Neuronal stem cell (in vitro differentiated cells): ENCODE measurements around the gene SLC7A14.
A peak's percentile ranks its signal among the peaks of the same experiment; 100 is the strongest.

Experiments used
- DNase-seq: peaks from one replicate; pipeline ENCODE4 v3.0.0-alpha.2; 2013; ENCODE audit warnings: low spot score
- H2AFZ ChIP-seq: one replicate; pipeline ENCODE4 v1.6.1; 2013; ENCODE audit warnings: mild to moderate bottlenecking, low read length, inconsistent platforms
- H2AK5ac ChIP-seq: 2 replicates; pipeline ENCODE4 v1.6.1; 2013; ENCODE audit warnings: low read depth, mild to moderate bottlenecking, inconsistent platforms, low read length, moderate library complexity, mixed read lengths
- H2BK120ac ChIP-seq: 2 replicates; pipeline ENCODE4 v1.6.1; 2013; ENCODE audit warnings: low read depth, mild to moderate bottlenecking, inconsistent platforms, low read length, moderate library complexity, mixed read lengths
- H2BK12ac ChIP-seq: one replicate; pipeline ENCODE4 v1.6.1; 2013; ENCODE audit warnings: low read length, inconsistent platforms
- H2BK15ac ChIP-seq: 2 replicates; pipeline ENCODE4 v1.6.1; 2013; ENCODE audit warnings: mild to moderate bottlenecking, low read length, inconsistent platforms, mixed read lengths
- H2BK5ac ChIP-seq: one replicate; pipeline ENCODE4 v1.6.1; 2013; ENCODE audit warnings: inconsistent platforms, mild to moderate bottlenecking, low read length, moderate library complexity
- H3K14ac ChIP-seq: one replicate; pipeline ENCODE4 v1.6.1; 2013; ENCODE audit warnings: low read length, inconsistent platforms
- H3K18ac ChIP-seq: 2 replicates; pipeline ENCODE4 v1.6.1; 2013; ENCODE audit warnings: low read length, inconsistent platforms
- H3K23ac ChIP-seq: 2 replicates; pipeline ENCODE4 v1.6.1; 2013; ENCODE audit warnings: low read depth, mild to moderate bottlenecking, mixed read lengths, low read length, inconsistent platforms; ENCODE audit not compliant: poor library complexity
- H3K27ac ChIP-seq: replicated peaks from 3 replicates; pipeline ENCODE4 v1.5.1; 2013; ENCODE audit warnings: low read length, inconsistent platforms
- H3K27me3 ChIP-seq, 3 experiments: 2 replicates each; pipeline ENCODE4 v1.6.1; 2013; ENCODE audit warnings: low read length in 3 of 3, mild to moderate bottlenecking in 2 of 3, inconsistent platforms in 1 of 3, low read depth in 1 of 3, mixed read lengths in 1 of 3, moderate library complexity in 1 of 3; ENCODE audit not compliant: control insufficient read depth in 3 of 3, insufficient read depth in 3 of 3
- H3K36me3 ChIP-seq, 2 donors: replicated peaks in 1 of 2; 2 replicates each; pipeline ENCODE4 v1.6.1; 2013; ENCODE audit warnings: low read length in 2 of 2; ENCODE audit not compliant: control insufficient read depth in 2 of 2, insufficient read depth in 2 of 2
- H3K4ac ChIP-seq: 2 replicates; pipeline ENCODE4 v1.6.1; 2013; ENCODE audit warnings: inconsistent platforms, mild to moderate bottlenecking, low read length, moderate library complexity
- H3K4me1 ChIP-seq, 2 donors: 1 replicate in 1 of 2; 2 replicates in 1 of 2; pipeline ENCODE4 v1.6.1; 2013; ENCODE audit warnings: low read length in 2 of 2, low read depth in 1 of 2; ENCODE audit not compliant: control insufficient read depth in 2 of 2, insufficient read depth in 1 of 2
- H3K4me2 ChIP-seq: one replicate; pipeline ENCODE4 v1.6.1; 2013; ENCODE audit warnings: mild to moderate bottlenecking, low read length, inconsistent platforms; ENCODE audit not compliant: insufficient read depth, poor library complexity, severe bottlenecking
- H3K4me3 ChIP-seq, 2 donors: 2 replicates each; pipeline ENCODE4 v1.5.1; 2013; ENCODE audit warnings: low read length in 2 of 2, mild to moderate bottlenecking in 2 of 2, inconsistent platforms in 1 of 2, moderate library complexity in 1 of 2
- H3K79me1 ChIP-seq: one replicate; pipeline ENCODE4 v1.6.1; 2013; ENCODE audit warnings: low read depth, mild to moderate bottlenecking, inconsistent platforms, low read length, moderate library complexity
- H3K9ac ChIP-seq: one replicate; pipeline ENCODE4 v1.6.1; 2013; ENCODE audit warnings: mild to moderate bottlenecking, low read depth, low read length, inconsistent platforms; ENCODE audit not compliant: poor library complexity
- H3K9me3 ChIP-seq, 2 donors: replicated peaks in 1 of 2; 2 replicates each; pipeline versions ENCODE3 to v1.6.1; 2013; ENCODE audit warnings: low read length in 2 of 2, mild to moderate bottlenecking in 2 of 2, inconsistent platforms in 1 of 2, low read depth in 1 of 2, mixed read lengths in 1 of 2, moderate library complexity in 1 of 2; ENCODE audit not compliant: control insufficient read depth in 2 of 2, insufficient read depth in 1 of 2
- H4K8ac ChIP-seq: one replicate; pipeline ENCODE4 v1.6.1; 2013; ENCODE audit warnings: low read depth, mild to moderate bottlenecking, inconsistent platforms, low read length, moderate library complexity
- H4K91ac ChIP-seq: one replicate; pipeline ENCODE4 v1.6.1; 2013; ENCODE audit warnings: low read length, low read depth, mild to moderate bottlenecking, inconsistent platforms; ENCODE audit not compliant: poor library complexity
- WGBS, 2 donors: extraction: QIAGEN DNeasy Blood & Tissue Kit; methylation state at CpG; one replicate each; pipeline ENCODE4 v1.1.7; 2013; ENCODE audit warnings: missing lambda C conversion rate in 2 of 2, mixed read lengths in 1 of 2; ENCODE audit not compliant: insufficient read length in 2 of 2, insufficient replicate concordance in 1 of 2; ENCODE audit errors: extremely low coverage in 2 of 2; 5-methylcytosine and 5-hydroxymethylcytosine counted together

The SLC7A14 gene

DNA sequence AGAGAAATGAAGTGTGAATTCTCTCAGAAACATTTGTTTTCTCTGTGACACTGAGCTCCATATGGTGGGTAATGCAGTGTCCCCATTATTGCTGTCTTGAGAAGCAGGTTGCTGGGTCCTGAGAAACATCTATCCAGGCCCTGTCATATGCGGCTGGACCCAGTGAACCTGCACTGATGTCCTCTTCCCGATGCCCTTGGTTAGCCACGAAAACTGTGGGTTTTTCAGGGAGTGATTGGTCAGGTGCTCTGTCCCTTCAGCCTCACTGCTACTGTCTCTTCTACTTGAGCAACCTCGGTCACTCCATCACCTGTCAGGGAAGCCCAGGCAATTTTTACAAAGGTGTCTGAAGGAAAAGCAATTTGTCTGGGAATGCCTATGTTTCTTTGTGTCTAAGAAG is 77.0 kb downstream of the SLC7A14 start:
- no peaks in the 10 kb centered on the region for H3K27me3 ChIP-seq
- H3K14ac ChIP-seq: peak overlapping the region; percentile 5
- no CpG with 5 or more reads among the region's 4 CpGs for WGBS, 2 donors
- H2BK120ac ChIP-seq: no peak overlapping the region
- H3K23ac ChIP-seq: no peak overlapping the region
- H2AFZ ChIP-seq: no peak overlapping the region
- H3K4me3 ChIP-seq: no peak overlapping the region
- no peak overlapping the region for H2BK12ac ChIP-seq
- no peak overlapping the region for H3K4me2 ChIP-seq
- H3K36me3 ChIP-seq: no peaks in the 10 kb centered on the region
- no peak for DNase-seq
- no peak overlapping the region for H3K27ac ChIP-seq
- no peak overlapping the region for H4K8ac ChIP-seq
- H2BK5ac ChIP-seq: no peak overlapping the region
- H3K18ac ChIP-seq: no peak overlapping the region
- H2AK5ac ChIP-seq: no peak overlapping the region
- no peaks in the 10 kb centered on the region for H3K4me1 ChIP-seq
- H3K79me1 ChIP-seq: no peaks in the 10 kb centered on the region
- no peak overlapping the region for H3K9ac ChIP-seq
- H3K4ac ChIP-seq: no peak overlapping the region
- no peak overlapping the region for H4K91ac ChIP-seq
- no peak overlapping the region for H2BK15ac ChIP-seq
- H3K9me3 ChIP-seq: no peaks in the 10 kb centered on the region

- Histone ChIP-seq H3K23ac (no peak overlapping the region), H2AFZ (no peak overlapping the region)
Observed at GRCh38 chr3:170508291-170508690, 77.6 kb downstream of the SLC7A14 start.

GRCh38 chr3:170507063-170507462 is 78.8 kb downstream of the SLC7A14 start:
- Histone ChIP-seq H2BK5ac (no peak overlapping the region), H2BK120ac (no peak overlapping the region), H3K14ac (no peak overlapping the region), H3K9me3 (no peaks in the 10 kb centered on the region), H4K91ac (no peak overlapping the region), H3K9ac (no peak overlapping the region), H3K23ac (no peak overlapping the region), H3K36me3 (no peaks in the 10 kb centered on the region), H3K4ac (no peak overlapping the region), H2BK15ac (no peak overlapping the region), H2BK12ac (no peak overlapping the region), H3K79me1 (no peaks in the 10 kb centered on the region), H2AFZ (no peak overlapping the region), H2AK5ac (no peak overlapping the region), H3K4me3 (no peak overlapping the region), H4K8ac (no peak overlapping the region), H3K4me1 (no peaks in the 10 kb centered on the region), H3K27me3 (peaks cover 0 to under 1% (median 0%) of the 10 kb centered on the region in 3 experiments), H3K18ac (no peak overlapping the region), H3K27ac (no peak overlapping the region), H3K4me2 (no peak overlapping the region)
- no peak for DNase-seq
- WGBS, 2 donors: no CpG with 5 or more reads among the region's 3 CpGs

More at GRCh38 chr3:170508291-170508690, 77.6 kb downstream of the SLC7A14 start:
- Histone ChIP-seq H3K9ac (no peak overlapping the region), H3K4me3 (no peak overlapping the region), H3K4me1 (no peaks in the 10 kb centered on the region), H3K27ac (no peak overlapping the region), H3K79me1 (no peaks in the 10 kb centered on the region), H3K4me2 (no peak overlapping the region), H3K4ac (no peak overlapping the region), H2BK12ac (no peak overlapping the region), H2AK5ac (no peak overlapping the region), H2BK15ac (no peak overlapping the region), H2BK120ac (no peak overlapping the region), H3K14ac (no peak overlapping the region), H4K91ac (no peak overlapping the region), H3K9me3 (no peaks in the 10 kb centered on the region), H3K27me3 (no peaks in the 10 kb centered on the region), H3K18ac (no peak overlapping the region), H3K36me3 (no peaks in the 10 kb centered on the region), H2BK5ac (no peak overlapping the region), H4K8ac (no peak overlapping the region)
- no peak for DNase-seq
- no CpG with 5 or more reads among the region's 5 CpGs for WGBS, 2 donors

DNA sequence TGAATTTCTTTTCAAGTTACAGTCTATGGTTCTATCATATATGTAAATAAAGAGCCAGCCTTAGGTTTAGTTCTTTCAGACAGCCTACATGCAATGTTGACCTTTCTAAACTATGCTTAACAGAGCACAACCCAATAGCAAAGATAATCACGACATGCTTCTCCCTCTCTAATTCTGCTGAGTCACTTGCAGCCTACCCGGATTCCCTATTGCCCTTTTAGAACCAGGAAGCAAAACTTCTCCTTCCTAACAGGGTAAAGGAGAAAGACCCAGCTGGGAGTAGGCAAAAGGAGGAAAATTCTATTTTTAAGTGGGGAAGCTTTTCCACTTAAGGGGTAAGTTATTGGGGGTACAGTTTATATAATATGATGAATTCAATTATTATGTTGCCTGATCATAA is 79.3 kb downstream of the SLC7A14 start:
- no peak overlapping the region for H3K4ac ChIP-seq
- no peaks in the 10 kb centered on the region for H3K9me3 ChIP-seq
- H4K8ac ChIP-seq: no peak overlapping the region
- H3K4me1 ChIP-seq: no peaks in the 10 kb centered on the region
- no peak overlapping the region for H3K4me2 ChIP-seq
- peaks cover 0 to 2% (median 0%) of the 10 kb centered on the region in 3 experiments for H3K27me3 ChIP-seq
- H2BK120ac ChIP-seq: no peak overlapping the region
- H3K14ac ChIP-seq: no peak overlapping the region
- WGBS, 2 donors: no CpG with 5 or more reads among the region's 2 CpGs
- H3K9ac ChIP-seq: no peak overlapping the region
- H2AK5ac ChIP-seq: no peak overlapping the region
- H3K79me1 ChIP-seq: no peaks in the 10 kb centered on the region
- H3K4me3 ChIP-seq: no peak overlapping the region
- H2BK12ac ChIP-seq: no peak overlapping the region
- peak overlapping the region; percentile 57 for H2AFZ ChIP-seq
- no peaks in the 10 kb centered on the region for H3K36me3 ChIP-seq
- DNase-seq: no peak
- no peak overlapping the region for H3K27ac ChIP-seq
- no peak overlapping the region for H2BK15ac ChIP-seq
- no peak overlapping the region for H2BK5ac ChIP-seq
- no peak overlapping the region for H3K18ac ChIP-seq
- no peak overlapping the region for H4K91ac ChIP-seq
- no peak overlapping the region for H3K23ac ChIP-seq
